GM18909 (cell line): ENCODE data around the gene UBTD2.

Experiments
- ATAC-seq: cut with Tn5 transposase; IDR thresholded peaks from one replicate; pipeline ENCODE4 v1.9.1; 2021; ENCODE audit warnings: mild to moderate bottlenecking; ENCODE audit not compliant: unreplicated experiment, poor library complexity

The UBTD2 gene

DNA sequence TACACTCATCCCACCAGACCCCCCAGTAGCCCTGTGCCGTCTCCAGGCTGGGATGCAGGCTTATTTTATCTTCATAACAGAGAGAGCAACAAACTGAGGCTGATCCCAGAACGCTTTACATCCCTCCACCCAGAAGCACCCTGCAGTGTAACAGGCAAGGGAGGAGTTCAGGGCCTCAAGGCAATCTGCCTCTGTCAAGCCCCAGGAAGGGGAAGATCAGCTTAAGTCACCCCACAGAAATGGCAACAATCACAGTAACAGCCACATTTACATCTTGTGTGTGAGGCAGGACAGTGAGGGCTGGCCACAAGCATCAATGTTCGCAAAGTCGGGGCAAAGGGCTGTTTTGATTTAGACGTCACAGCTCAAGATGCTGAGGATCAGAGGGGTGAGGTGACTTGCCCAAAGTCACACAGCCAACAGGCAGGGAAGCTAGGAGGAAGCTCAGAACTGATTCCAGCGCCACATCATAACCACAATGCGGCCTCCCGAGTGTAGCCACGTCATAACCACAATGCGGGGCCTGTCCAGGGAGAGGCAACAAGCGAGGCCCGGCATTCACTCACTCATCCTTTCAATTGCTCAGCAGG, 109.9 kb downstream of the UBTD2 start:
- no peak for ATAC-seq

DNA sequence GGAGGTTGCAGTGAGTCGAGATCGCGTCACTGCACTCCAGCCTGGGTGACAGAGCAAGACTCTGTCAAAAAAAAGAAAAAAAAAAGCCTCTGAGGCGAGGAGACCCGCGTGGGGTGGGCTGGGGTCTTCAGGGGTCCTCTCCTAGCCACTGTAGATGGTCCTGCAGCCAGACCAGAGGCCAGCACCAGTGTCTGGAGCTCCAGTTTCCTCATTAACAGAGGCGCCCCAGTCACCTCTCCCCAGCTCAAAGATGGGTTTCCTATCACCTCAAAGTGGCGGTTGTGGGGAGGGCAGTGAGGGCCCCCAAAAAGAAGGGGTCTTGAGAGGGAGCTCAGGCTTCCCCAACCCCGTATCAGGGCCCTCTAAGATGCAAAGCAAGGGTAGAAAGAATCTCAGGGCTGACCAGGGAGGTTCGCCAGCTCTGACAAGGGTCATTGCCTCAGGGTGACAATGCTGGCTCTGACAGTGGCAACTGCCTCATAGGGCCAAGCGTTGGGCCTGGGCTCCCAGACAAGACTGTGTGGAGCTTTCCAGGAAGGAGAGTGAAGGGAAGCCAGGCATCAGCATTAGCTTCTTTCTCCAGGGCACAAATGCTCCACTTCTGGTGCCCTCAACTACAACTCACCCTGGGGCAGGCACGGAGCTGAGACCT, 110.5 kb downstream of the UBTD2 start:
- ATAC-seq, result no peak

DNA sequence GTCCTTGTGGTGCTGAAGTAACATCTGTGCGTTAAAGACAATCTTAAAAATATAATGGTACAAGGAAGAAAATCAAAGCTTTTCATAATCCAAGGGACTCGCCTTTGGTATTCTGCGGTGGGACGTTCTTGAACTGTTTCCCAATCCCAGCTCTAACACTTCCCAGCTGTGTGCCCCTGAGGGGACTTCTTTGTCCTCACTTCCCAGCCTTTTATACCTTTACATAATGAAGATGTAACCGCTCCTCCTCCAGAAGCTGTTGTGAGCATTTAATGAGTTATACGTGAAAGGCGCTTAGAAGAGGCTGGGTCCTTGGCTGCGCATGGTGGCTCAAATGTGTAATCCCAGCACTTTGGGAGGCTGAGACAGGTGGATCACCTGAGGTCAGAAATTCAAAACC, 112.4 kb downstream of the UBTD2 start:
- no peak for ATAC-seq

DNA sequence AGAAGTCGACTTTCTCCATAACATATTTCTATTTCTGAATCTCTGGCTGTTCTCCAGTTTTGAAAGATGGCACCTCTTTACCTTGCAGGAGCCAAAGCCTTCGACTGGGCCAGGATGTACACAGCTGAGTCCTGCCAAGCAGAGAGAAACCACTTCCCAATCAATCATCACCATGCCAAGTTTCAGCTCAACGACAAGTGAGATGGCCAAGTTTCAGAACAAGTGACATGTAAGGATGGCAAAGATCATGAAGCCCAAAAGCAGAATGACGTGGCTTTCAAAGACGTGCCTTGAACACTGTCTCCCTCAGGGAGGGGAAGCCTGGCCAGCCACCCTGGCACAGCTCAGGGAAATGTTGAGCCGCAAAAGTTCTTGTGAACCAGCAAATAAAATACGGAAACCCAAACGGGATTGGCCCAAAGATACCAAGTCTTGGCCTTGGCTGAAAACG, 113.3 kb downstream of the UBTD2 start:
- no peak for ATAC-seq

DNA sequence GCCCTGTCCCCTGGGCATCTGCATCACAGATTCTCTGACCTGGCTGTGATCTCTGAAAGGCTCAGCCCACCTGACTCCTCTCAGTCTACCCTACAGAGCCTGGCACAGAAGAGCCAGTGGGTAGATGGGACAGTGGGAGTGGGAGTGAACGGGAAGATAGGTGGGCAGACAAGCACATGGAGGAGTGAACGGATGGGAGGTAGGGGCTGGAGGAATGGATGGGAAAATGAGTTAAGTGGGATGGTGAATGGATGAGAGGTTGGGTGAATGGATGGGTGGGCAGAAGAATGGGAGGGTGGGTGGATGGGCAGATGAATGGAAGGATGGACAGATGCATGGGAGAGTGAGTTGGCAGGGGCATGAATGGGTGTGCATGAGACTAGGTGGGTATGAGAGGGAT, 114.3 kb downstream of the UBTD2 start:
- ATAC-seq, result no peak

DNA sequence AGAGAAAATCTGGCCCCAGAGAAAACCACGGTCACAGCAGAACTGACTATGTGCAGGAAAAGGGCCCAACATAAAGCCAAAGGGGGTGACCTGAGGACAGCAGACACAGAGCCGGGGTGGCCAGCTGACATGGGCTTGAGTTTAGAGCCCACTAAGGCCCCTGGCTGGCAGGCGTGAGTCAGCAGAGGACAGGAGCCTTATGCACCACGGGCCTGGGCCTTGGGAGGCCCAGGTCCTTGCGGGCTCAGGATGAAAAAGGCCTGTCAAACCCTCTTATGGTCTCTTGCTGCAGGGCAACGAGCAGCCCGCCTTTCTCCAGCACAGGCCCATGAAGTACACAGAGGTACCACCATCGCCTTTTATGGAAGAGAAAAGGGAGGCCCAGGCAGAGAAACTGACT, 115.3 kb downstream of the UBTD2 start:
- ATAC-seq, result no peak

DNA sequence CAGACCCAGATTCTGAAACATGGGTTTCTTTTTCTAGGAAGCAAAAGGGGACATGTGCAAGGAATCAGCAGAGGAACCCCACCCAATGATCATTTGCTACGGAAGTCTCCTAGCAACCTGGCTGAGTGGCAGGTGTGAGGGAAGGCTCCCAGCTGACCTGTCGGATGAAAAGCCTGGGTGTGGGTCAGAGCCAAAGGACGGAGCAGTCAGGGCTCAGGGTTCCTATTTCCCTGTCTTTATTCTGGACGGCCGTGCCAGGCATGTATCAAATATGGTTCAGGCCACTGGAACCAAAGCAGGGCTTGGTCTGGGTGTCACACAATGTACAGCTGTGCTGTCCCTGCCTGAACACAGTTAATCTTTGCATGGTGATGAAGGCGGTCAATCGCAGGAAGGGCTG, 115.7 kb downstream of the UBTD2 start:
- ATAC-seq, result no peak

DNA sequence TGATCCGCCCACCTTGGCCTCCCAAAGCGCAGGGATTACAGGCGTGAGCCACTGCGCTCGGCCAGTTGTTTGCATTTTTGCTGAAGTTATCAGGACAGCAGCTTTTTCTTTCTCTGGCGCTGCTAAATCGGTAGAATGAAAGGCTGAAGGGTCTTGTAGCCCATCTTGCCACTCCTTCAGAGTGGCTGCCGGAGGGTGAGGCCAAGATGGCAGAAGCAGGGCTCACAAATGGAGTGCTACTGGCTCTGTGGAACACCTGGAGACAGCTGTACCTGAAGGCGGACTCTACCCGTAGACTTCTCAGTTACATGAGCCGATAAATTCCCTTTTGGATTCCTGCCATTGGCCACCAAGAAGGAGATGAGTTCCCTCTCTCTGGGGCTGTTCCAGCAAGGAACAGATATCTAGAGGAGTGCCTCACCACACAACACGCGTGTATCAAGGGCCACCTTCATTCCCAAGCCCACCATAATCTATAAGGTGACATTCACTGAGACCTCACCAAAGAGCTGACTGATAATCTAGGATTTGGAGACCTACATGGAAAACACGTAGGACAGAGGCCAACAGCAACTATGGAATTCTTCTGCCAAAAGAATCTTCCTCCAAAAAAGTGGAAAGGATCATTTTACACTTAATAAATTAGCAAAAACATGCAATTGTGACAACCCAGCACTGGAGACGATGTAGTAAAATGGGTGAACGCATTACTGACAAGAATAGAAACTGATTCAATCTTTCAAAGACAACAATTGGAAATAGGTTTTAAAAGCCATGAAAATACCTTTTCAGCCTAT, 117.3 kb downstream of the UBTD2 start:
- no peak for ATAC-seq

DNA sequence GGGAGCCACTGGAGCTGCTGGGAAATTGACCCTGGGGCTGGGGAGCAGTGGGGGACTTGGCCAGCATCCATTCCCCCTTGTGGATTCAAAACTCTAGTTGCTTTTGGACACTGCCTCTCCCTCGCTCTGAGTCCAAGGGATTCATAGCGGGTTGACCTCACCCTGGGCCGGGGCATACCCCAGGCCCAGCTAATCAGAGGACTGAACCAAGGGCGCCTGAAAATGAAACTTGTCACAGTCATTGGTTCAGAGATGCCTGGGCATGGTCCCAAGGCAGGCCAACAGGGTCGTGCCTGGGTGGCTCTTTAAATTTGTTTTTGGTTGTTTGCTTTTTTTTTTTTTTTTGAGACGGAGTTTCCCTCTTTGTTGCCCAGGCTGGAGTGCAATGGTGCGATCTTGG, 118.1 kb downstream of the UBTD2 start:
- ATAC-seq, result peak; percentile 70

DNA sequence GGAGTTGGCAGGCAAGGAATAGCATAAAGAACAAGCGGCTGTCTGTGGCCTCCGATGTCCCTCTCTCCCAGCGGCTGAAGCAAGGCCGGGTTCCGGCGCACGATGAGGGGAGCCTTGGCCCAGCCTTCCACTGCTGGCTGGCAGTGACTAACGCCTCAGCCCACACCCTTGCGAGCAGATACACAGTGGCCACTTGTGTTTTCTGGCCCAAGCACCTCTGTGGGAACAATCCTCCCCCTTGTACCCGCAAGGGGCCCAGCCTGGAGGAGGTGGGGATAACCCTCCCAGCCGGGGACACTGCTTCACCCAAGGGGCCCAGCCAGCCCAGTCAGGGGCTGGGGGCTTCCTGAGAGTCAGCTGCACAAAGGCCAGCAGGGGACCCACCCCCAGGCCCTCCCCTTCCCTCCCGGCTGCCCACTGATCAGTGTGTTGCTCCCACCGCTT, 118.8 kb downstream of the UBTD2 start:
- no peak for ATAC-seq

DNA sequence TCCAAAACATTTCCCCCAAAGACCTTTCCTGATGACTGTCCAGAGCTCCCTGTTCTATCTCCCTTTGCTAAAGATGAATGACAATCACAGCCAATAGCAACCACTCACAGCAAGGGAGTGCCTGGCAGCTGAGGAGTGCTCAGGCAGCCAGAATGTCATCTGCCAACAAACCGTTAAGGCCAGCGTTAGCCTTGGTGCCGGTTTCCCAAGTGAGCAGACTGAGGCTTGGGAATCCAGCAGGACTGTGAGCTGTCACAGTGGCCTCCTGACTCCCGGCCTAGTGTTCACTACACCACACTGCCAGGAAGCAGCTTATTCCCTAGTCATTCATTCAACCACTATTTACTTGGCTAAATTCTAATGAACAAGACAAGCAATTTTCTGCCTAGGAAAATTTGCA, 120.2 kb downstream of the UBTD2 start:
- ATAC-seq, result no peak

DNA sequence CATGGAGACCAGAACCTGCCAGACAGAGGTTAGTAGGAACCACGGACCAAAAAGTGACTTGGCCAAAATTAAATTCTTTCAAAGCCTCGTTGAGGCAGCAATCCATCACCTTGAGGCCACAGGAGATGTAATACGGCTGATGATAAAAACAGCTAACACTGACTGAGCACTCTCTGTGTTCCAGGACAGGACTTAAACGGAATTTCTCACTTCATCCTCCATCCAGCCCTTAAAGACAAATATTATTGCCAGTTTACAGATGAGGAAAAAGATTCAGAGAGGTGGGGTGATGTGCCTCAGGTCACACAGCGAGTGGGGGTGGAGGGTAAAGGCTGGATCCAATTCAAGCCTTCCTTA, 120.6 kb downstream of the UBTD2 start:
- ATAC-seq, result no peak

DNA sequence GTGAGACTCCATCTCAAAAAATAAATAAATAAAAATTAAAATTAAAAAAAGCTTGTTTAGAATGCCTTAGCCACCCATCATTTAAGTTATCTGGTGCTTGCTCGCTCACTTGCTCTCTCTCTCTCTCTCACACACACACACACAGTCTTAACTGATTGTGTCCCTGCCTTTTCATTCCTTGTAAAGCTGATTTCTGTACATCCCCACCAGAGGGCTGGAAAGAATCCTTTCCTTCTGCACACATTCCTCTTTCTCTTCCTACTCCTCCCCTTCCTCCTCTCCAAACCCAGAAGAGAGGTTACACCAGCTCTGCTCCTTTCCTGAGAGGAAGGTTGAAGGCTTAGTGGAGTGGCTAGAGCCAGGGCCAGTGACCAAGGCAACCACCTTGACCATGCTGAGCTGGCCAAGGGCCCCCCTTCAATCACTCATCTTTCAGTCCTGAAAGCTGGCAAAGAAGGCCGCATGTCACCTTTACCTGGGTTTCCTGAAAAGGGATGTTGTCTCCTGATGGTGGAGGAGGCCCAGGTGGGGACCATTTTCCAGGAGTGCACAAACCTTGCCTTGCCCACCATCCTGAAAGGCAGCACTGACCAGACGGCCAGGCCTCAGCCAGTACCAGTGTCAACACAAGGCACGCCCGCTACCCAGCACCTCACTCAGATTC, 121.1 kb downstream of the UBTD2 start:
- ATAC-seq, result no peak

DNA sequence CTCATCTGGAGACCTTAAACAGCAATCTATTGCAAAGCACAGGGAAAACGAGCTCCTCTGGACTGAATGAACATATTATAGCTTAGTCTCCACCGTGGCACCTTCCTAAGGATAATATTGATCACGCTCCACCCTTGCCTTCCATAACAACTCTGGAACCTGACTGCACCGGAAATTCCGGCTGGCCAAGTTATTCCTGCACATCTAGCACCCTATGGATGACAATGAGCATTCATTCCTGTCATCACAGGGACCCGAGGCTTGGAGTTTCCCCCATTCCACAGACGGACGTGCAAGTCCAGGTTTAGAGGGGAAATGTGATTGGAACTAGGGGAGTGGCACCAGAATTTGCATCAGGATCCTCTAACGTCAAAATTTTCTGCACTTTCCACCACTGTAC, 123.1 kb downstream of the UBTD2 start:
- no peak for ATAC-seq
